NCI-H1436 treated with DMSO at 0.1 percent for 48 hours (cell line): ENCODE measurements around the gene C19orf85.

ENCODE experiments used
- DNase-seq: peaks from one replicate; lab custom pipeline; 2025; lab: John Stamatoyannopoulos, UW

C19orf85 gene

GRCh38 chr19:55489711-55490477 lies 25.3 kb upstream of the C19orf85 start:
- DNase-seq: no peak

- DNase-seq: no peak
Observed at GRCh38 chr19:55488986-55489710, 24.6 kb upstream of the C19orf85 start.

GRCh38 chr19:55487924-55488687 lies 23.6 kb upstream of the C19orf85 start, which contains the start of gene SSC5D:
Gene SSC5D, plus strand, starts transcription at chr19:55488436. Its CDS starts 154 bp downstream, at chr19:55488590.
- DNase-seq: no peak

GRCh38 chr19:55486971-55487923 lies 22.7 kb upstream of the C19orf85 start:
- DNase-seq: no peak

GRCh38 chr19:55486043-55486970 lies 21.8 kb upstream of the C19orf85 start:
- DNase-seq: no peak

- no peak for DNase-seq
Observed at GRCh38 chr19:55485439-55486011, 21.0 kb upstream of the C19orf85 start.

- no peak for DNase-seq
Observed at GRCh38 chr19:55484593-55485438, 20.3 kb upstream of the C19orf85 start, which contains the start of gene NAT14. Gene NAT14, plus strand, starts transcription at chr19:55485188. Its CDS starts 521 bp downstream, at chr19:55485709.

GRCh38 chr19:55483706-55484592 lies 19.4 kb upstream of the C19orf85 start:
- no peak for DNase-seq

- DNase-seq: no peak
Observed at GRCh38 chr19:55482967-55483705, 18.6 kb upstream of the C19orf85 start.

GRCh38 chr19:55482156-55482961 lies 17.8 kb upstream of the C19orf85 start:
- no peak for DNase-seq

- no peak for DNase-seq
Observed at GRCh38 chr19:55481794-55482155, 17.2 kb upstream of the C19orf85 start.

GRCh38 chr19:55481148-55481793 lies 16.7 kb upstream of the C19orf85 start:
- no peak for DNase-seq

- DNase-seq: no peak
Observed at GRCh38 chr19:55479451-55480230, 15.1 kb upstream of the C19orf85 start.

- no peak for DNase-seq
Observed at GRCh38 chr19:55479045-55479444, 14.5 kb upstream of the C19orf85 start.

GRCh38 chr19:55478364-55478763 lies 13.8 kb upstream of the C19orf85 start:
- DNase-seq: no peak
